Islet of Langerhans (tissue), 1 donor: Measurements from ENCODE around the gene RAPGEF4.

ENCODE experiments used
- FAIRE-seq: peaks from one replicate; lab custom pipeline; 2011; peaks lifted over from hg19 to GRCh38; lab: Jason Lieb, UNC

The RAPGEF4 gene

GRCh38 chr2:172943539-172943938 is 207.9 kb downstream of the RAPGEF4 start:
- no peak for FAIRE-seq

DNA sequence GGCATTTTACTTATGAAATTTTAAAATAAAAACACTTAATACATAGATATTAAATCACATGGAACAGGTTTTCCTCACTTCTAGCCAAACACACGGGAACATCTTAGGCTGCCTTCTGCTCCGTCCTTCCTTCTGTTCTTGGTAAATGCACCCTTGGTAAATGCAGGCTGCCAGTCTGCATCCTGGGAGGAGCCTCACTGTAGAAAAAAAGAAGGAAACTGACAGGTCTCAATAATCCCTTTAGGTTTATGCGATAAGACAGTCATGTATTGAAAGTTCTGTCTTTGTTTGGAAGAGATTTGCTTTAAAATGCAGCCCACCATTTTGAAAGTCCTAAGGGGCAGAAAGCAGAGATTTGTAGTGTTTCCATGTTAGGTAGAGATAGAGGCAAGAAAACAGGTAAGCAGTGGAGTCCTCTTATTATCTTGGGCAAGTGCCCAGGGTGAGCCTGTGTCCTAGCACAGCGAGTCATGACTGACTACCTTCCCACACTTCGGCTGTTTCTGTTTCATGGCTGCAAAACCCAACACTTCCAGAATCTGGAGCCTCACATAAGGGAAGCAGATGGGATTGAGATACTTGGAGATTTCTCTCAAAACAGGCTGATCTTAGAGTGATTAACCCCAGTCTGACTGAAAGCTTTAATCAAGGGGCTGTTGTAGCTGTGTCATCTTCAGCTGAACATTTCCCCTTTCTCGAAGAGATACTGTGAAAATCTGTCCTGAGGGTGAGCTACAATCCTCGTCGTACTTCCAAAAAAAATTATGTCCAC is 208.6 kb downstream of the RAPGEF4 start:
- FAIRE-seq, result no peak

- FAIRE-seq, result no peak
Measured at GRCh38 chr2:172944794-172945509, 209.3 kb downstream of the RAPGEF4 start.

DNA sequence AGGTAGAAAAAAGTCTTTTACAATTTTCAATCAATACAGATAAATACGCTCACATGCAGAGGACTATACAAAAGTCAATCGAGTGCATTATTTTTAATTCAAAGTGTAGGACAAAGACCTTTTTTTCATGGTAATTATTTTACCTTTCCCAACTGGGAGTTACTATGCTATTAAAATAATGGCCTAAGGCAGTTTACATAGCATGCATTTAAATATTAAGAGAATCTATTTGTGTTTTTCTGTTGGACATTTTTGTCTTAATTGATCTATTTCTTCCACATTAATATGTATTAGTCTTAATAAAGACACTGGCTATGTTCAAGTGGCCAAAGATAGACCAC is 209.8 kb downstream of the RAPGEF4 start:
- no peak for FAIRE-seq

DNA sequence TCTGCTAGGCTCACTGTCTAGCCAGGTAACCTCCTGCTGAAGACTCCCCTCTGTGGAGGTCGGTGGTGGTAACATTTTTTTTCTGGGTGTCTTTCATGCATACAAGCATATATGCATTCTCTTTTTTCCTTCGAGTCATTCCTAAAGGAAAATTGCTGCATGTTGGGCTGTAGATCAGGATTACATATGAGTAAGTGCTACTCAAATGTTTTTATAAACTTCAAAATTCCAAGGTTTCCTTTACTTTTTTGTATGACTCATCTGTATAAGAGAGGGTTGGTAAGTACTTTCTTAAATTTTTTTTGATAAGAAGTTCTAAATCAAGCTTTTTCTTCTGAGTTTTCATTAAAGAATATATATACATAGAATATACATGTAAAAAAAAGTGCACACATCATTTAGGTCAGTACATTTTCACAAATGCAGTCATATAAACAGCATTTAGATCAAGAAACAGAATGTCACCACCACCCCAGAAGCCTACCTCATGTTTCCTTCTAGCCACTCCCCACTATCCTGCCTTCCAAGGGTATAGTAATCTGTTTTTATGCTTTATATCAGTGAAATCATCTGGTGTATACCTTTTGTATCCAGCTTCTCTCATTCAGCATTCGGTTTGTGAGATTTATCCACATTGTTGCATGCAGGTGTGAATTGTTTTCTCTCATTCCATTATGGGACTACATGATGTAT is 212.0 kb downstream of the RAPGEF4 start:
- FAIRE-seq, result no peak

DNA sequence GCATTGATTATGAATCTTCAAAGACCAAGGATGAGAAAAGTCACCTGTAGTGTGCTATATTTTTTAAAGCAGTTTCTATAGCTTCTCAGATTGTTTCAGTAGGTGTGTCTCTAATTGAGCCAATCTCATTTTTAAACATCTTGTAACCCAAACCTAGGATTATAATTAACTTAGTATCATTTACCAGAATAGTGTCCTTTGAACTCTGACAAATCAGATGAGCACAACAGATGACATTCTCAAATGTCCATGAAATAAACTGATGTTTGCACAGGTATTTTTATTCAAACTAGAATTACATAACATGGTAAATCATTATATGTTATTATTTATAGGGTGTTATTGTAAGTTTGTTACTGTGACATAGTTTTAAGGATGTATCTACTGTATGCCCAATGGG is 213.9 kb downstream of the RAPGEF4 start:
- FAIRE-seq, result no peak

DNA sequence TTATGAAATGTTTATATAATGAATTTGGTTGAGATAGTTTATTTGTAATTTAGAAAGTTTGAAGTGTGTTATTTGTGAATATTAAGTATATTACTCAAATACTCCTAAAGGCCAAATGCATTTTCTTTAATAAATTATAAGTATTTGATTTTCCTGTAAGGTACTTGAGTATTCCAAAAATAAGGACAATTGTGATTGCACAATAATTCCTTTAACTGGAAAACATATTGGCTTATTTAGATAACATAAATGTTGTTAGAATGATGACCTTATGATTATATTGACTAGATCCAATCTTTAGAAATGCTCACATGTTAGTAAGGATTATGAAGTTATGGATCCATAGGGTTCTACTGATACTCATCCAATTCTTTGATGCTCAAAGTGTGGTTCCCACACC is 214.9 kb downstream of the RAPGEF4 start:
- FAIRE-seq, result no peak

GRCh38 chr2:172951554-172951953 is 215.9 kb downstream of the RAPGEF4 start:
- FAIRE-seq, result no peak

DNA sequence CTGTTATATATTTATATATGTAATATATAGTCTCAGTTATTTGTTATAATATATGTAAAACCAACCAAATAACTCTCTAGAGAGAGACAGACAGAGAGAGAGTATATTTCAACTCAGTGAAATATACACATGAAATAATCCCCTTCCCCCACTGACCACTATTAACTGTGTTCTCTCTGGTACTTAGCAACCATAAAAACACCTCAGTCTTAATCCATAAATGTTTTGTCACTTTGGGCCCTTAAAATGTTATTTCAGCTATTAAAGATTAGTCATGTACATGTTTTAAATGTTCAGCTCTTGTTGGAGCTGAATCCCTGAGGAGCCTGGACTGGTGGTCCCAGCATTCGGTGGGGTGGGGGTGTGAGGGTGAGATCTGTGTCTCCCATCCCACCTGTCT is 217.8 kb downstream of the RAPGEF4 start:
- FAIRE-seq, result no peak

GRCh38 chr2:172953970-172954852 is 218.6 kb downstream of the RAPGEF4 start:
- no peak for FAIRE-seq

- no peak for FAIRE-seq
Measured at GRCh38 chr2:172955587-172955986, 219.9 kb downstream of the RAPGEF4 start.

- no peak for FAIRE-seq
Measured at GRCh38 chr2:172957734-172958133, 222.1 kb downstream of the RAPGEF4 start.

DNA sequence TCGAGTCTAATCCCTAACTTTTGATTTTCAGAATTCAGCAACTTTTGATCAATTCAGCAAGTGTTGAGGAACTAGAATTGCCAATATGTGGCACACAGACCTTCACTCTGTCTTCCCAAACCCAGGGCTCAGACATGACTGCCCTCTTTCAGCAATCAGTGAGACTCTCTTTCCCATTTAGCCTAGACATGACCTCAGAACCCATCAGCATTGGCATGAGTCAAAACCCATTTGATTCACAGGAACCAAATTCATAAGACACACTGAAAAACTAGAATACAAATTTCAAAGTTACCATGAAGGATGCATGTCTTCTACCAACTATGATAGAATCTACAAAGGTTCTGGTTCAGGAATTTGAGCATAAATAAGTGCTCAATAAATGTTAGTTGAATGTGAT is 226.4 kb downstream of the RAPGEF4 start:
- FAIRE-seq, result no peak

DNA sequence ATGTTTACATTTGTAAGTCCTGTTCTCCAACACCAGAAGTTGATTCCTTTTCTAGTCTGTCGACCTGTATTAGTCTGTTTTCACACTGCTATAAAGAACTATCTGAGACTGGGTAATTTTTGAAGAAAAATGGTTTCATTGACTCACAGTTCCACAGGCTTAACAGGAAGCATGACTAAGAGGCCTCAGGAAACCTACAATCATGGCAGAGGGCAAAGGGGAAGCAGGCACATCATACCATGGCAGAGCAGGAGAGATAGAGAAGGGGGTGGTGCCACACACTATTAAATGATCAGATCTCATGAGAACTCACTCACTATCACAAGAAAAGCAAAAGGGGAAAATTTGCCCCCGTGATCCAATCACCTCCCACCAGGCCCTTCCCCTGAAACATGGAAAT is 227.2 kb downstream of the RAPGEF4 start:
- no peak for FAIRE-seq

DNA sequence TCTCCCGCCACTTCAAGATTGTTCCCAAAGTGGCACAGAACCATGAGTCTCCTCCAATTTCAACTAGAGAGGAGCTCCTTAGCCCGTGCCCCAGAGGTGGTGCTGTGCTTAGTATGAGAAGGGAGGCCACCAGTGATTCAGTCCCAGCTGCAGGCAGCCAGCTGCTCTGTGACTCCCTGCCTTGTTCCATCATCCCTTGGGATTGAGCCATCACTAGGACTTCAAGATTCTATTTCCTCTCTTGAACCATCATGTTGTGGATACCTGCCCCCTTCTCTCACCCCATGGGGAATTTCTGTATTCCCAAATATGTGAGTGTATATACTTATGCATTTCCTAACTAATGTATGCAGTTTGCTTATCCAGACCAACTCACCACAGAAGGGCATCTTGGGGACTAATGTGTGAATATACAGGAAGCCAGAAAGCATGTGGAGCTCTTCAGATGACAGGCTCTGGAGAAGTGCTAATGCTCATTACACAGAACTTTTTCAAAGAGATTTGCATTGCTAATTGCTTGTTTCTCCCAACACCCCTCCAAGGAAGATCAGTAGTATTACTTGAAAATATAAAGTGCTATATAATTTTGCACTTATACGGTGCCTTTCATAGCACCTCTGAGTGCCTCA is 229.0 kb downstream of the RAPGEF4 start:
- FAIRE-seq, result no peak

GRCh38 chr2:172965433-172966212 is 230.0 kb downstream of the RAPGEF4 start:
- FAIRE-seq, result no peak

DNA sequence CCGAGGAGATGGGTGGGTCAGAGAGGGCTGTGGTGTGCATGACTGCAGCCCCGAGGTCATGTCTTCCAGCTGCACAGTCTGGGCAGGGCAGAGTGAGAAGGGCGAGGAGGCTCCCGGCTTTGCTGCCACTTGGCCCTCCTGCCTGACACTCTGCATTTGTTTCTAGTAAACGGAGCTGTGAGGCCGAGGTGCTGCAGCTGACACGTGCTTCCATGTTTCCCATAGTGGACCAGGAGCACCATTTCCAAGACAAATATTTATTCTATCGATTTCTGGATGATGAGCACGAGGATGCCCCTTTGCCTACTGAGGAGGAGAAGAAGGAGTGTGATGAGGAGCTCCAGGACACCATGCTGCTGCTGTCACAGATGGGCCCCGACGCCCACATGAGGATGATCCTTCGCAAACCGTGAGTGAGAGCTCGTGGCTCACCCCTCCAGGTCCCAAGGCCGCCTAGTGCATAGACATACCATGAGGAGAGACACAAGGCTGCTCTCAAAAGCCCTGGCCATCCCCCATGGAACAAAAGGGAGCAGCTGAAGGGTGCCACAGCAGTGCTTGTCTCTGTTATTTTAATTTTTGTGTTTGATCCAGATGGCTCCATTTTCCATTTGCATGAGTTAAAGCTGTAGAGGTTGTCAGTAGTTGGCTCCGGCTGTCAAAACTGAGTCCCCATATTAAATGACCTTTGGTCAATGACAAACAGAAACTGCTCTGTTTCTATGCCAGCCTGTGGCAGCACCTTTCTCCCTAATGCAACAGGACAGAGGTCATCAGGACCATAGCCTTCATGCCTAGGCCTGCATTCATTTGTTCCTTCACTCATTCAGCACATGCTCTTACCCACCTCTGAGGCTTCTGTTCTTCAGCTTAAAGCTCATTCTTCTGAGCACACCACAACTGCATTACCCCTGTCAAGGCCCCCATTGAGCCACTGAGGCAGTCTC is 231.7 kb downstream of the RAPGEF4 start:
- FAIRE-seq, result no peak

DNA sequence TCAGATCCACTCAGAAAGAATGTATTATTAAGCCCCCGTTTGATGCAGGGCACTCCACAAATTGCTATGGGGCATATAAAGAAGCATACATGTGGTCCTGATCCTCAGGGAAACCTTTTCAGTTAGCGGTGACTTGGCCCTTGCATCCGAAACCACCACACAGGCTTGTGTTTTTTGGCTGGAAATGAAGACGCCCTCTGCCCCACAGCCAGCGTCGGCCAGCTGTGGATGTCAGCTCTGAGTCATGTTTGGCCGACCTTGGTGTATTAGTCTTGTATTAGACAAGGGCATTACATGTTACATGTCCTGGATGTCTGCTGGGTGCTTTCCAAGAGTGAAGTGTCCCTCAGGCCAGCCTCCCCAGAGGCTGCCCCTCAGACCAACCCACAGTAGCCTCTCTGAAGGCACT is 232.4 kb downstream of the RAPGEF4 start:
- FAIRE-seq, result no peak

DNA sequence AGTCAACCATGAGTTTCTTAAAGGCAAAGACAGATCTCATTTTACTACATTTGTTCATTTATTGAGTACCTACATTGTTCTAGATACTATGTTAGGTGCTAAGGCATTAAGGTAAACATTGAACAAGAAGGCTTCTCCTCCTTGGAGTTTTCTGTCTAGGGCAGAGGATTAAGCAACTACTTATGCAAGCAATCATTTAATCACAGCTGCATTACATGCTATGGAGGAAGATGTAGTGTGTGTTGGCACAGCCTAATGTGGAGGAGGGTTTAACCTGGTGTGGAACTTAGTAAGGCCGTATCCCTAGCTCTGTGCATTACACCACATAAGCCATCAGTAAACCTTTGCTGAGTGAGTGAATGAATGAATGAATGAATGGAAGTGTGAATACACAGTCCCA is 233.5 kb downstream of the RAPGEF4 start:
- no peak for FAIRE-seq

- no peak for FAIRE-seq
Measured at GRCh38 chr2:172969609-172970008, 234.0 kb downstream of the RAPGEF4 start.
